HFFc6 (cell line): ENCODE results near the gene FCER1G. TPM values are rescaled to one million over a fixed set of nuclear protein-coding genes. Genes with fewer than 3 reads are reported as not detected.

Experiments
- DNase-seq: peaks from one replicate; pipeline ENCODE4 v3.0.0-alpha.2; 2018
- H3K27ac Mint-ChIP-seq: 2 replicates; pipeline ENCODE4 v1.8.0; 2020; ENCODE audit warnings: mild to moderate bottlenecking, mixed read lengths
- H3K27me3 Mint-ChIP-seq: 2 replicates; pipeline ENCODE4 v1.8.0; 2021; ENCODE audit warnings: mild to moderate bottlenecking, moderate library complexity, mixed read lengths; ENCODE audit not compliant: insufficient read depth
- H3K36me3 Mint-ChIP-seq: 2 replicates; pipeline ENCODE4 v1.8.0; 2021; ENCODE audit warnings: low read depth, mixed read lengths
- H3K4me1 Mint-ChIP-seq: 2 replicates; pipeline ENCODE4 v1.8.0; 2020; ENCODE audit warnings: low read depth, mixed read lengths
- H3K4me3 Mint-ChIP-seq: 2 replicates; pipeline ENCODE4 v1.8.0; 2020; ENCODE audit warnings: mild to moderate bottlenecking, moderate library complexity, mixed read lengths
- H3K9me3 Mint-ChIP-seq: 2 replicates; pipeline ENCODE4 v1.8.0; 2020; ENCODE audit warnings: mild to moderate bottlenecking, mixed read lengths
- CTCF ChIP-seq: fragments of 200-600 bp; sonication (generic); IDR thresholded peaks from 2 replicates; pipeline ENCODE4 v1.5.0; 2021; ENCODE audit warnings: antibody characterized with exemption, mild to moderate bottlenecking
- total RNA-seq, 6 experiments: library from RNA; stranded (reverse); fragmentation: NEBNext Ultra II Directional; extraction: Animal tissue kit (Norgen Biotek cat#: 25700); gene quantifications; 2 replicates in 1 of 6; 3 replicates in 5 of 6; pipeline ENCODE4 v1.2.3, GENCODE V29; 2021

Gene FCER1G
- total RNA-seq, 6 experiments from 2014 or later: 0.33 to 1.0 (median 0.53) TPM; not detected in 1

- DNase-seq: no peak
- Mint-ChIP-seq H3K9me3 (no peaks in the 10 kb centered on the region), H3K4me1 (peaks cover 38% of the 10 kb centered on the region), H3K4me3 (no peak overlapping the region), H3K36me3 (no peaks in the 10 kb centered on the region), H3K27ac (no peak overlapping the region), H3K27me3 (peaks cover 2% of the 10 kb centered on the region; the same call in 1 of the 2 replicates)
- TF ChIP-seq CTCF: 0 out of 2 replicates have a peak, but pooled peaks have one; percentile 13
Observed at GRCh38 chr1:161193561-161194235, 21.4 kb upstream of the FCER1G start.

GRCh38 chr1:161195171-161195570 lies 19.9 kb upstream of the FCER1G start:
- Mint-ChIP-seq H3K27ac (no peak overlapping the region; the same call in 1 of the 2 replicates), H3K27me3 (peaks cover 3% of the 10 kb centered on the region; the same call in 1 of the 2 replicates), H3K4me3 (no peak overlapping the region), H3K36me3 (no peaks in the 10 kb centered on the region), H3K4me1 (peaks cover 43% of the 10 kb centered on the region), H3K9me3 (no peaks in the 10 kb centered on the region)
- no peak for TF ChIP-seq CTCF
- no peak for DNase-seq

- Mint-ChIP-seq H3K27me3 (peaks cover 5% of the 10 kb centered on the region; the same call in 1 of the 2 replicates), H3K4me3 (no peak overlapping the region; the same call in 1 of the 2 replicates), H3K4me1 (peaks cover 53% of the 10 kb centered on the region), H3K9me3 (no peaks in the 10 kb centered on the region), H3K36me3 (no peaks in the 10 kb centered on the region), H3K27ac (peak overlapping the region; percentile 86)
- no peak for TF ChIP-seq CTCF
- DNase-seq: no peak
Observed at GRCh38 chr1:161196111-161196510, 19.0 kb upstream of the FCER1G start.

GRCh38 chr1:161196521-161197451 lies 18.3 kb upstream of the FCER1G start:
- no peaks in the 10 kb centered on the region for H3K36me3 Mint-ChIP-seq
- no peak for TF ChIP-seq CTCF
- no peaks in the 10 kb centered on the region for H3K9me3 Mint-ChIP-seq
- peak overlapping the region; percentile 81 for H3K4me3 Mint-ChIP-seq
- H3K27me3 Mint-ChIP-seq: peaks cover 5% of the 10 kb centered on the region
- peaks cover 59% of the 10 kb centered on the region for H3K4me1 Mint-ChIP-seq
- peak overlapping the region; percentile 86 for H3K27ac Mint-ChIP-seq
- peak; percentile 68 for DNase-seq

GRCh38 chr1:161197560-161198193 lies 17.4 kb upstream of the FCER1G start:
- Mint-ChIP-seq H3K36me3 (peaks cover under 1% of the 10 kb centered on the region; the same call in 1 of the 2 replicates), H3K4me1 (peaks cover 58% of the 10 kb centered on the region), H3K4me3 (peak overlapping the region; percentile 81), H3K27ac (peak overlapping the region; percentile 86), H3K27me3 (peaks cover 5% of the 10 kb centered on the region), H3K9me3 (no peaks in the 10 kb centered on the region)
- TF ChIP-seq CTCF: no peak
- DNase-seq: no peak
